COR-L47 (cell line): ENCODE data around the gene KRTAP4-12.
"Not testable (repeated sequence)": the region's sequence is repeated elsewhere in the genome, so short reads cannot be mapped to it uniquely, and the experiment has no call there.

ENCODE experiments used
- DNase-seq: peaks from one replicate; lab custom pipeline; 2025; lab: John Stamatoyannopoulos, UW

KRTAP4-12 gene

GRCh38 chr17:41126412-41126811, 2.4 kb upstream of the KRTAP4-12 start:
- no peak for DNase-seq

GRCh38 chr17:41125064-41125463, 1.1 kb upstream of the KRTAP4-12 start:
- no peak for DNase-seq

- not testable (repeated sequence) for DNase-seq
Observed at GRCh38 chr17:41123292-41123990, 541 bp downstream of the KRTAP4-12 start.

- DNase-seq: no peak
Observed at GRCh38 chr17:41121742-41122141, 2.2 kb downstream of the KRTAP4-12 start.

GRCh38 chr17:41119696-41120690, 4.0 kb downstream of the KRTAP4-12 start:
- not testable (repeated sequence) for DNase-seq

- DNase-seq: no peak
Observed at GRCh38 chr17:41118721-41119120, 5.3 kb downstream of the KRTAP4-12 start.

- not testable (repeated sequence) for DNase-seq
Observed at GRCh38 chr17:41117846-41118386, 6.1 kb downstream of the KRTAP4-12 start, which contains the start of gene KRTAP4-11. Gene KRTAP4-11 (minus strand): TSS chr17:41118373. CDS start chr17:41118315, 58 bp downstream.

- DNase-seq: no peak
Observed at GRCh38 chr17:41116297-41116696, 7.7 kb downstream of the KRTAP4-12 start.

- DNase-seq: no peak
Observed at GRCh38 chr17:41111151-41111885, 12.7 kb downstream of the KRTAP4-12 start.

GRCh38 chr17:41108728-41109386, 15.1 kb downstream of the KRTAP4-12 start:
- DNase-seq: not testable (repeated sequence)

- DNase-seq: no peak
Observed at GRCh38 chr17:41107941-41108450, 16.0 kb downstream of the KRTAP4-12 start.

GRCh38 chr17:41105347-41105746, 18.6 kb downstream of the KRTAP4-12 start, which contains the start of gene KRTAP4-9:
Gene KRTAP4-9 (plus strand): TSS chr17:41105389. CDS start chr17:41105389, 0 bp downstream.
- DNase-seq: not testable (repeated sequence)

- DNase-seq: not testable (repeated sequence)
Observed at GRCh38 chr17:41104386-41105038, 19.5 kb downstream of the KRTAP4-12 start.

- DNase-seq: no peak
Observed at GRCh38 chr17:41103896-41104295, 20.1 kb downstream of the KRTAP4-12 start.

- DNase-seq: no peak
Observed at GRCh38 chr17:41101586-41102259, 22.3 kb downstream of the KRTAP4-12 start, which contains the start of gene KRTAP4-16. Gene KRTAP4-16 (minus strand): TSS chr17:41102209. CDS start chr17:41102209, 0 bp downstream.

- not testable (repeated sequence) for DNase-seq
Observed at GRCh38 chr17:41099682-41100480, 24.1 kb downstream of the KRTAP4-12 start.

GRCh38 chr17:41098481-41098880, 25.5 kb downstream of the KRTAP4-12 start:
- DNase-seq: no peak

- DNase-seq: no peak
Observed at GRCh38 chr17:41098042-41098441, 25.9 kb downstream of the KRTAP4-12 start, which contains the start of gene KRTAP4-8. Gene KRTAP4-8 (minus strand): TSS chr17:41098142. CDS start chr17:41098084, 58 bp downstream.
